Pancreas (tissue), 10 donors: Measurements from ENCODE around the gene LAMC1. TPM values are rescaled to one million over a fixed set of nuclear protein-coding genes. Genes with fewer than 3 reads are reported as not detected.
A peak's percentile ranks its signal among the peaks of the same experiment; 100 is the strongest.

Source experiments
- ATAC-seq, 4 donors: fragments of 200-7000 bp; cut with Tn5 transposase; one replicate each; pipeline versions ENCODE4 v1.8.0 to v1.9.1; 2020; ENCODE audit warnings: mild to moderate bottlenecking in 4 of 4, moderate library complexity in 4 of 4
- DNase-seq, 6 donors: peaks; one replicate each; pipeline ENCODE4 v3.0.0-alpha.2; 2020
- FAIRE-seq: peaks from 2 replicates; lab custom pipeline; 2012; peaks lifted over from hg19 to GRCh38; lab: Jason Lieb, UNC
- H3K27ac ChIP-seq, 4 donors: fragments of 200-600 bp; sonication (generic); 1 replicate in 3 of 4; 2 replicates in 1 of 4; pipeline versions ENCODE4 v1.5.0 to v1.8.0; 2020
- H3K27me3 ChIP-seq, 4 donors: fragments of 200-600 bp; one replicate each; pipeline ENCODE4 v1.8.0; 2021
- H3K36me3 ChIP-seq, 3 donors: fragments of 200-600 bp; sonication (generic) in 1 of 3; one replicate each; pipeline versions ENCODE4 v1.5.0 to v1.8.0; 2020 to 2021
- H3K4me1 ChIP-seq, 3 donors: fragments of 200-600 bp; one replicate each; pipeline ENCODE4 v1.8.0; 2021
- H3K4me3 ChIP-seq, 4 donors: fragments of 200-600 bp; sonication (generic) in 2 of 4; one replicate each; pipeline versions ENCODE4 v1.5.0 to v1.8.0; 2020 to 2021
- H3K9me3 ChIP-seq, 4 donors: fragments of 200-600 bp; one replicate each; pipeline ENCODE4 v1.8.0; 2021
- CTCF ChIP-seq, 4 donors: fragments of 200-600 bp; sonication (generic) in 3 of 4; IDR thresholded peaks; one replicate each; pipeline versions ENCODE4 v1.5.0 to v1.8.0; 2021; ENCODE audit warnings: antibody characterized with exemption in 4 of 4
- WGBS, 2 donors: extraction: QIAGEN DNeasy Blood & Tissue Kit; methylation state at CpG; one replicate each; pipeline ENCODE4 v1.1.7; 2013; 5-methylcytosine and 5-hydroxymethylcytosine counted together
- intact Hi-C, 3 donors: fragments of 100-400 bp; cut with DNase I; formaldehyde crosslinking; loops; one replicate each; pipeline versions ENCODE4 v1.11.1 to v1.14.2; 2022
- polyA plus RNA-seq, 2 donors: library from polyadenylated mRNA; stranded (reverse); fragments of 200-250 nt; gene quantifications; one replicate each; pipeline ENCODE4 v1.2.3, GENCODE V29; 2013
- total RNA-seq, 6 donors: library from RNA; stranded (reverse); fragmentation: NEBNext Ultra II Directional in 4 of 6; extraction: Animal tissue kit (Norgen Biotek cat#: 25700) in 4 of 6; gene quantifications; one replicate each; pipeline versions ENCODE4 v1.2.1 to v1.2.4, GENCODE V29; 2021 to 2023
- donor health status: healthy with polysubstance abuse.
- donor health status: DM: no; HTN: no; CAD: no; lungs with moderate emphysema.
- donor health status: DM: no; HTN: no; CAD: no.
- donor health status: control.
- donor health status: control.
- donor health status: Bipolar disorder and iron deficiency.
- donor health status: DM: yes; HTN: yes; CAD: no.
- donor health status: DM: no; HTN: no; CAD: no.
- donor health status: DM: no; HTN: no; CAD: no.
- donor health status: DM: yes; HTN: yes; CAD: no.

The LAMC1 gene
- total and polyA plus RNA-seq, 8 donors: 11.2 to 50.1 (median 29.4) TPM

GRCh38 chr1:183019139-183019740, 4.0 kb upstream of the LAMC1 start:
- Histone ChIP-seq H3K4me1 (peaks cover 0 to 21% (median 5%) of the 10 kb centered on the region in 3 donors), H3K27me3 (no peaks in the 10 kb centered on the region), H3K4me3 (no peak overlapping the region), H3K27ac (peak overlapping the region in 3 of 4 donors; percentile 17 to 46 (median 32)), H3K9me3 (no peaks in the 10 kb centered on the region), H3K36me3 (no peaks in the 10 kb centered on the region)
- FAIRE-seq (no peak), DNase-seq (peak in 1 of 6 donors; percentile 23), ATAC-seq (peak in 3 of 4 donors; percentile 15 to 41 (median 28))
- TF ChIP-seq CTCF (IDR thresholded peaks at IDR 0.05): no peak
- intact Hi-C loops: no loop called here
- 1 to 8% methylated on average over 3 of the region's 3 CpGs for WGBS, 2 donors

- FAIRE-seq (no peak), ATAC-seq (peak in 2 of 4 donors; percentile 11 to 20)
Measured at GRCh38 chr1:183019860-183020259, 3.4 kb upstream of the LAMC1 start.

GRCh38 chr1:183021405-183022201, 1.6 kb upstream of the LAMC1 start:
- peak overlapping the region in 2 of 4 donors; percentile 83 to 91 for H3K4me3 ChIP-seq
- FAIRE-seq: no peak
- intact Hi-C loops: no loop called here

More at GRCh38 chr1:183019860-183020259, 3.4 kb upstream of the LAMC1 start:
- TF ChIP-seq CTCF (IDR thresholded peaks at IDR 0.05): no peak
- peaks cover 0 to 21% (median 5%) of the 10 kb centered on the region in 3 donors for H3K4me1 ChIP-seq
- 9 to 12% methylated on average over 1 of the region's 1 CpG for WGBS, 2 donors
- no peaks in the 10 kb centered on the region for H3K9me3 ChIP-seq
- no peak overlapping the region for H3K4me3 ChIP-seq
- DNase-seq: peak in 4 of 6 donors; percentile 37 to 56 (median 50)
- H3K36me3 ChIP-seq: no peaks in the 10 kb centered on the region
- H3K27ac ChIP-seq: peak overlapping the region in 3 of 4 donors; percentile 17 to 46 (median 32)
- intact Hi-C loops: no loop called here
- no peaks in the 10 kb centered on the region for H3K27me3 ChIP-seq

More at GRCh38 chr1:183021405-183022201, 1.6 kb upstream of the LAMC1 start:
- no peak for ATAC-seq
- H3K27ac ChIP-seq: peak overlapping the region in 3 of 4 donors; percentile 92 to 99 (median 97)
- H3K27me3 ChIP-seq: no peaks in the 10 kb centered on the region
- 40 to 43% methylated on average over 11 of the region's 11 CpGs for WGBS, 2 donors
- TF ChIP-seq CTCF (IDR thresholded peaks at IDR 0.05): no peak
- no peak for DNase-seq
- H3K4me1 ChIP-seq: peaks cover 0 to 28% (median 5%) of the 10 kb centered on the region in 3 donors
- no peaks in the 10 kb centered on the region for H3K36me3 ChIP-seq
- no peaks in the 10 kb centered on the region for H3K9me3 ChIP-seq
